ENCODE results near the gene MUC5AC.

DNA sequence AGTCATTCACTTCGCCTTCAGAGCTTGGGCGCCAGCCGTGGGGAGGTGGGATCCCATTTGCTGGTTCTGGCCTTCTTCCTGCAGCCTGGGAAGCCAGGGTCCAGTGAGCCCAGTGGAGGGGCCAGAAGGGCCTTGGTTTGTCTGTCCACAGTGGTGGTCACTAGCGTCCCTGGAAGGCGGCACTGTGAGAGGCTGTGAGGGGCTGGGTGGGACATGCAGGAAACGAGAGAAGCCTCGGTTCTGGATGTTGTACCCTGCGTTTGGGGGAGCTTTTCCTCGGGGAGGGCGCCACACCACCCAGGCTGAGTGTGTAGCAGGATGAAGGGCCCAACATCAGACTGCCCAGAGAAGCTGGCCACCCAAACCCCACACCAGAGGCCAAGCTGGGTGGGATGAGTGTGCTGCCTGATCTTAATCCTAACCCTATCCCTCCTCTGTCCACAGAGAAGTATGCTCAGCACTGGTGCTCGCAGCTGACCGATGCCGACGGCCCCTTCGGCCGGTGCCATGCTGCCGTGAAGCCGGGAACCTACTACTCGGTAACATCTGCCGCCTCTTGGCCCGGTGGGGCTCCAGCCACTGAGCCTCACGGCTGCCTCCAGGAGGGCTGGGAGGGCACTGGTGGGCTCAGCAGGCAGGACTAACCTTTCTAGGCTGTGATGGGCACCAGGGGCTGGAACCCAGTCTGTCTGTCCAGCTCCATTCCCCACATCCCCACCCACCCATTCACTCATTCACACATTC is 14.4 kb downstream of the MUC5AC start:
- no peak for TF ChIP-seq POLR2A (IDR thresholded peaks at IDR 0.05; ENCODE audit: low read depth)
- TF ChIP-seq, protein P1, sequence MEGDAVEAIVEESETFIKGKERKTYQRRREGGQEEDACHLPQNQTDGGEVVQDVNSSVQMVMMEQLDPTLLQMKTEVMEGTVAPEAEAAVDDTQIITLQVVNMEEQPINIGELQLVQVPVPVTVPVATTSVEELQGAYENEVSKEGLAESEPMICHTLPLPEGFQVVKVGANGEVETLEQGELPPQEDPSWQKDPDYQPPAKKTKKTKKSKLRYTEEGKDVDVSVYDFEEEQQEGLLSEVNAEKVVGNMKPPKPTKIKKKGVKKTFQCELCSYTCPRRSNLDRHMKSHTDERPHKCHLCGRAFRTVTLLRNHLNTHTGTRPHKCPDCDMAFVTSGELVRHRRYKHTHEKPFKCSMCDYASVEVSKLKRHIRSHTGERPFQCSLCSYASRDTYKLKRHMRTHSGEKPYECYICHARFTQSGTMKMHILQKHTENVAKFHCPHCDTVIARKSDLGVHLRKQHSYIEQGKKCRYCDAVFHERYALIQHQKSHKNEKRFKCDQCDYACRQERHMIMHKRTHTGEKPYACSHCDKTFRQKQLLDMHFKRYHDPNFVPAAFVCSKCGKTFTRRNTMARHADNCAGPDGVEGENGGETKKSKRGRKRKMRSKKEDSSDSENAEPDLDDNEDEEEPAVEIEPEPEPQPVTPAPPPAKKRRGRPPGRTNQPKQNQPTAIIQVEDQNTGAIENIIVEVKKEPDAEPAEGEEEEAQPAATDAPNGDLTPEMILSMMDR (IDR thresholded peaks at IDR 0.05): no peak
